SW480 (cell line): Measurements from ENCODE around the gene NOS3.
"Not testable (repeated sequence)": the region's sequence is repeated elsewhere in the genome, so short reads cannot be mapped to it uniquely, and the experiment has no call there.

Experiments
- DNase-seq: peaks from one replicate; pipeline ENCODE4 v3.0.0-alpha.2; 2016; ENCODE audit warnings: low spot score

NOS3 gene

DNA sequence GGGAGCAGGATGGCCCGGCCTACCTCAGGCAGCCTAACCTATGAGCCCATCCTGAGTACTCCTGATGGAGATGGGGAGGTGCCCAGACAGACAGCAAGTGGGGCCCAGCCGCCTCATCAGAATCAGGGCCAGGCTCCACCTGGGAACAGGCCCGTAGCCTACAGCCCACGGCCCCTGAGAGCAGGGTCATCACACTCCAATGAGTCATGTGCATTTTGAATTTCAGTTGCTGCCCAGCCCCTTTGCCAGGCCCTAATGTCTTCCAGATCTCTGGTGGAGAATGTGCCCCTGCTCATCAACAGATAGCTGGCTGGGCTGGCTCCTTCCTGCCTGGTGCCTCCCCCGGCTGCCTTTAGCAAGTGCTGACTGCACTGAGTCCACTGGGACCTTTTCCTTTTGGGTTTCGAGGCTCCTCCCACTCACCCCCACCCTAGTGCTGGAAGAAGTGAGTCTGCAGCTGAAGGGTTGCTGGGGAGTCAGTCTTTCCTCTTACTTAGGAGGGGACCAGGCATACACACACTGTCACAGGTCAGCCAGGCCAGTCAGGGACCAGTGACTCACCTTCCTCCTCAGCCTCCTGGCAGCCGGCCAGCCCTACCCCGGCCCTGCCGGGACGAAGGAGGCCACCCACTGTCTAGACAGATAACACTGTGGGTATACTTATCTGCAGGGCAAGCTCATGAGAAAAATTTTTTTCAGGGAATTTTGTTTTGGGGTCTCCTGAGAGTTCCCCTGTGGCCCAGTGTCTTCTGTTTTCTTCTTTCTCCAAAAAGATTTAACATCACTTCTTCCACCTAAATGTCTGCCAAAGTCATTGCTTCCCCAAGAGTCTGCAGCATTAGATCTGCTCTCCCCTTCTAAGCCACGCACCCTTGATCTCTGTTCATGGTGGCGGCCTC is 48.4 kb downstream of the NOS3 start:
- DNase-seq = peak; percentile 85

DNA sequence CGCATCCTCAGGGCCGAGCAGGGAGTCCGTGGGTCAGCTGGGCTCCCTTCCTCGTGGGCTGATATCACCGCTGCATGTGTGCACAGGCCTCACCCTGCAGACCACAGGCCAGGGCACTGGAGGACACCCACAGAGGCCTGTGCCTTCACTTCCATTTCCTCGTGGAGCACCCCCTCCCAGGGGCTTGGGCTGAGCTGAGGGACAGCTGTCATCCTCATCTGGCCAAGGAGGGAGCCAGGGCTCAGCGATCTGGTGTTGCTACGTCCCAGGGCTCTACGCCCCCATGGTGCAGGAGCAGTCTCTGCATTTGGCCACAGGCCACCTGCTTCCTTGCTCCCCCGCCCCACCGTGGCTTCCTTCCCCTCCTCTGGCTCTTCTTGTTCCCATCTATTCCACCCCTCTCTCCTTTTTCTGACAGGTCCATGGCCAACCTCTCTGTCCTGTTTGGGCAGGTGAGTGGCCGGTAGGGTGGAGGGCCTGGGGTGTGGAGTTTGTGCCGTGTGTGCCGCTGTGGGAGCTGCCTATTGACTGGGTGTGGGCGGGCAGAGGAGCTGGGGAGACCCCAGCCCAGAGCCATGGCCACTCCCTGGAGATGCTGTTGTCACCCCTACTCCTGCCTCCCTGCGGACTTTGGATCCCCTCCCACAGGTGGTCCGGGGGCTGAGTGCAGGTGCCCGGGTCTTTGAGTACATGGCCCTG is 49.2 kb downstream of the NOS3 start:
- DNase-seq = no peak

DNA sequence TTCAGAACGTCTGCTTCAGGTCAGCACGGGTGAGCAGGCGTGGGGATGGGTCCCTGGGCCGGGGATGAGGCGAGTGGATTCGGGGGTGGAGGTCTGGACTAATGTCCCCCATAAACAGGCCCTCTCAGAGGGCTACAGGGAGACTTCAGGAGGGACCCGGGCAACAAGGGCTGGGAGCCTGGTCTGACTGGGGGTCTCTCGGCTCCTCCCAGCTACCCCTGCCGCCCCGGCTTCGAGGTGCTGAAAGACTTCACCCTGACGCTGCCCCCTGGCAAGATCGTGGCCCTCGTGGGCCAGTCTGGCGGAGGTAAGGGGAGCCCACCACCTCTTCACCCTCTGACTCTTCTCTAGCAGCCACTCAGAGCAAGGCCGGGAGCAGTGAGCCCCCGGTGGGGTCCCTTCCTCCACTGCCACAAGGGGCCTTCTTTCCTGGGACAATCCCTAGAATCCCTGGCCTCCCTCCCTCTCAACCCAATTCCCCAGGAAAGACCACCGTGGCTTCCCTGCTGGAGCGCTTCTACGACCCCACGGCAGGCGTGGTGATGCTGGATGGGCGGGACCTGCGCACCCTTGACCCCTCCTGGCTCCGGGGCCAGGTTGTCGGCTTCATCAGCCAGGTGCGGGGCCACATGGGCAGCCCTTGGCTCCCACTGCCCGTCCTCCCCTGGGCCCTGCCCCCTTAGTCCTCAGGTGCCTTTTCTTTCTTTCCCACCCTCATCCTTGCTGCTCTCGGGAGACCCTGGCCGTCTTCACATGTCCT is 50.0 kb downstream of the NOS3 start:
- no peak for DNase-seq

DNA sequence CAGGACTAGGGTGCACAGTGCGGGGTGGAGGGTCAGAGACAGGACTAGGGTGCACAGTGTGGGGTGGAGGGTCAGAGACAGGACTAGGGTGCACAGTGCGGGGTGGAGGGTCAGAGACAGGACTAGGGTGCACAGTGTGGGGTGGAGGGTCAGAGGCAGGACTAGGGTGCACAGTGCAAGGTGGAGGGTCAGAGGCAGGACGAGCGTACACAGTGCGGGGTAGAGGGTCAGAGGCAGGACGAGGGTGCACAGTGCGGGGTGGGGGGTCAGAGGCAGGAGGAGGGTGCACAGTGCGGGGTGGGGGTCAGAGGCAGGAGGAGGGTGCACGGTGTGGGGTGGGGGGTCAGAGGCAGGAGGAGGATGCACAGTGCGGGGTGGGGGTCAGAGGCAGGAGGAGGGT is 52.6 kb downstream of the NOS3 start:
- not testable (repeated sequence) for DNase-seq

DNA sequence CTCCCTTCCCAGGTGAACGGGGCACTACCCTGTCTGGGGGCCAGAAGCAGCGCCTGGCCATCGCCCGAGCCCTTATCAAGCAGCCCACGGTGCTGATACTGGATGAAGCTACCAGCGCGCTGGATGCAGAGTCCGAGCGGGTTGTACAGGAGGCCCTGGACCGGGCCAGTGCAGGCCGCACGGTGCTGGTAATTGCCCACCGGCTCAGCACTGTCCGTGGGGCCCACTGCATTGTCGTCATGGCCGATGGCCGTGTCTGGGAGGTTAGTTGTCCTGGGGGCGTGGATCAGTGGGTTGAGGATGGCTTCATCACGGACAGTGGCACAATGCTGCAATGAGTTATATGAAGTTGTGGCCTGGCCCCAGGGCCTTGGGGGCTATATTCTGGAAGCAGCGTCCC is 53.1 kb downstream of the NOS3 start:
- DNase-seq = no peak

DNA sequence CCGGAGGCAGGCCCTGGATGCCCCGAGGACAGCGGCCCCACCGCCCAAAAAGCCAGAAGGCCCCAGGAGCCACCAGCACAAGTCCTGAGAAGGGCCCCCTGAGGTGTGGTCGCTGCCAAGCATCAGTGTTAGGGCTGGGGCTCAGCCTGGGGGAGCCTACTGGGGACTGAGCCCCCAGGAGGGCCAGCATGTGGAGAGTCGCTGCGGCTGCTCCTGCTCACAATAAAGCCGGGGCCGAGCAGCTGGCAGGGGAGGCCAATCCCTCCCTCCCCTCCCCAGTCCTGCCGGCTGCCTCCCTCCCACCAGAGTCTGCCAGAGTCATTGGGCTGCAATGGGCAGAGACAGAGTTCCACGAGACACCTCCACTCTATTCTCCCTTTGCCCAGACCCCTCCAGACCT is 54.4 kb downstream of the NOS3 start:
- DNase-seq = no peak

DNA sequence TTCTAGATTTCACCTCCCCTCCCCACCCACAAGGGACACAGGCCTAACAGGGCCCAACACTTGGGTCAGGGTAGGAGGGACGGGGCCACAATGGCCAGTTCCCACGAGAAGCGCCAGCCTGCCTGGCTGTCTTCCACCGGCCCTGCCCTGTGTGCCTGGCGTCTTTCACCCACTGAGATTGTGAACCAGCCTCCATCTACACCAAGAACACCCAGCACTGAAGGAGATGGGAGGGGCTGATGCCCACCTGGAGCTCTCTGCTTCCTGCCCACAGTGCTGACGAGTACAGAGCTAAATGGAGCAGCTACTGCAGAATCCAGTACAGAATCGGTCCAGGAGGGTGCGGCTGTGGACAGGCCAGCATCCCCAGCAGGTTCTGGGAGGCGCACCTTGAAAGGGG is 55.1 kb downstream of the NOS3 start:
- DNase-seq = no peak

DNA sequence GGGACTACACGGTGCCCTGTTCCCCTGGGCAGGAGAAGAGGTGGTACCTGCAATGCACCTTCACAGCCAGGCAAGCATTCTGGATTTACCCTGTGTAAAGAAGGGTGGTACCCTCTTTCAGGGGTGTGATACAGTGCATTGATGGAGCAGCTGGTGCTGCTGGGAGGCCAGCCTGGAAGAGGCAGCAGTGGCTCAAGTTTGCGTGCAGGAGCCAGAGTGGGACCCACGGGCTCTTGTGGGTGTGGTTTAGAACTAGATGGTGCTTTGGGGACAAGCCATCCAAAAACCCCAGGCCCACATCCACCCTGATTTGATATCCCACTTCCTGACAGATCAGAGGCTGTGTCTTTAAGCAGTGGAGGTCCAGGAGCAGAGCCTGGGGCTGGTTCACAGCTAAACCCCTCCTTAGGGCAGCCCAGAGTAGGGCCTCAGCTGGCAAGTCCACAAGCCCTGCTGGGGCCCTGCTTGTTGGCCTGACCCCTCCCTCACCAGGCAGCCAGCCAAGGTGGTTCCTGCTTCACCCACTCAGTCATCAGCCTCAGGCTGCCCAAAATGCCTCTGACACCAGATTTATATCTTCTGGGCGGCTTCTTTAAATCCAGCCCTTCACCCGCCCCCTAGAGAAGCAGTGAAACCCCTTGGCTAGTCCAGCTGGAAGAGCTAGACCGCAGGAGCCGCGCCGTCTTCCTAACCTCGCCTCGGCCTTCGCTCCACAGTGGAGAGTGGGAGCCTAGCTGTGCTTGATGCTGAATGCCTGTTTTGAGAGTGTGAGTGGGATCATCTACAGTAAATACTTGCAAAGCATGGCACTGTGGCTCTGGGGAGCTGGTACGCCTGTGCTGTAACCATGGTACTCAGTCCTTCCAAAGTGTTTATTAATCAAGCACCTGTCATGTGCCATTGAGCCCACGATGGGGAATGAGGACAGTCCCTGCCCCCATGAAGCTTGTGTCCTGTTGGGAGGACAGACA is 56.1 kb downstream of the NOS3 start:
- no peak for DNase-seq

DNA sequence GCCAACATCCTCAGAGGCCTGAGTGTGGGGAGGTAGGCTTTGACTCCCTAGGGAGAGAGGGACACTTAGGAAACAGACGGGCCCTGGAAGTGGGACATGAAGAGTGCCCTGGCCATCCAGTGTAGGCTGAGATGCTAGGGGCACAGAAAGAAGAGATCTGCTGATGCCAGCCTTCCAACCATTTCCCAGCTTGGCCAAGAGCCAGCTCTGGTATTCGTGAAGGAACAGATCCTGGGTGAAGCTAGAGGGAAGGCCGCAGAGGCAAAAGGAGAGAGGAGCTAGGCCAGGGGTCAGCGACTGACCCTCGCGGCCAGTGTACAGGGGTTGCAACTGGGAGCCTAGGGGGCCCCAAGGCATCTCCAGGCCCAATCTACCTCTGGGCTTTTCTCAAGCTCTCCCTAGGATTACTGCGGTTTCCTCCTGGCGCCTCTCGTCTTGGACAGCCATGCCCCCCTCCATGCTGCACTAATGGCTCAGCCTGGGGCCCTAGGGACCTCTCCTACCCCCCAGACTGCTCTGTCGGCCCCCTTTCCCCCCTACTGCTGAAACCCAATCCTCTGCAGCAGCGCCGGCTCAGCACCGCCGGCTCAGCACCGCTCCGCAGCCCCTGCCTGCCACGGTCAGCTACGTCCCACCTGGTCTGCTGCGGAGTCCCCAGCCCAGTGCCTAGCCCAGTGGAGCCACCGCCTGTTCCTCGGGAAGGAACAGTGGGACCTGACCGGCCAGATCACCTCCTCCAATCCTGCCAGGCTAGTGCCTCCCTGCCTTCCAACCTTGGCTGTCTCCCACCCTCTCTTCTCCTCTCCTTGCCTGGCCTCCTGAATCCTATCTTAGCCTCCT is 57.4 kb downstream of the NOS3 start, which contains the start of gene ASIC3:
TSS of gene ASIC3 (plus strand) at position 556 of the 840 bp plus-strand sequence. CDS start 355 bp downstream, outside the sequence.
- no peak for DNase-seq

DNA sequence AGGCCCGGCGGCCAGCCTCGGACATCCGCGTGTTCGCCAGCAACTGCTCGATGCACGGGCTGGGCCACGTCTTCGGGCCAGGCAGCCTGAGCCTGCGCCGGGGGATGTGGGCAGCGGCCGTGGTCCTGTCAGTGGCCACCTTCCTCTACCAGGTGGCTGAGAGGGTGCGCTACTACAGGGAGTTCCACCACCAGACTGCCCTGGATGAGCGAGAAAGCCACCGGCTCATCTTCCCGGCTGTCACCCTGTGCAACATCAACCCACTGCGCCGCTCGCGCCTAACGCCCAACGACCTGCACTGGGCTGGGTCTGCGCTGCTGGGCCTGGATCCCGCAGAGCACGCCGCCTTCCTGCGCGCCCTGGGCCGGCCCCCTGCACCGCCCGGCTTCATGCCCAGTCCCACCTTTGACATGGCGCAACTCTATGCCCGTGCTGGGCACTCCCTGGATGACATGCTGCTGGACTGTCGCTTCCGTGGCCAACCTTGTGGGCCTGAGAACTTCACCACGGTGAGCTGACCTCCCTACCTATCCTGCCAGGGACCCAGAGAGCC is 58.2 kb downstream of the NOS3 start:
- no peak for DNase-seq

DNA sequence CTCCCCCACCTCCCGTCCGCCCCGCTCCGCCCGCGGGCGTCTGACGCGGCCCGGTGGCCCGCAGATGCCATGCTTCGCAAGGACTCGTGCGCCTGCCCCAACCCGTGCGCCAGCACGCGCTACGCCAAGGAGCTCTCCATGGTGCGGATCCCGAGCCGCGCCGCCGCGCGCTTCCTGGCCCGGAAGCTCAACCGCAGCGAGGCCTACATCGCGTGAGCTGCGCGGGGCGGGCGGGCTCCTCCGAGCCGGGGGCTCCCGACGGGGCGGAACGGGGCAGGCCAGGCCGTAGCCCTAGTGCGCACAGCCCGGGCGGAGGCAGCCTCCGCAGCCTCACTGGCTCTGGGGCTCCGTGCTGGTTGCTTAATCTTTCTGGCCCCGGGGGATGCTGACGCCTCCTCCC is 60.3 kb downstream of the NOS3 start:
- DNase-seq = no peak

DNA sequence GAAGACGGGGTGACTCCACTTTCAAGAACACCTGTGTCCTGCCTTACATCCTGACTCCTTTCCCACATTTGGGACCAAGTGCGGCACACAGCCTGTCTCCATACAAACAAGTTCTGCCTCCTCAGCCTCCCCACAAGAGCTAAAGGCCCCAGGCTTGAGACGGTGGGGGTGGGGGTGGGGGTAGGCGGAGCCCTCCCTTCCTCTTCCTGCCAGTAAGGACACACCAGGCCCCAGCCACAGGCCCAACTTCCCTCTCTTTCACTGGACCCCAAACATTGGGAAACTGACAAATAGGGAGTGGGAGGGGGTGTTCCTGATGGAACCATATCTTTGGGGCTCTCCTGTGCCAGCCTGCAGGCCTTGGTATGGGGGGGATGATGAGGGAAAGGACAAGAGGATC is 62.3 kb downstream of the NOS3 start:
- DNase-seq = no peak

DNA sequence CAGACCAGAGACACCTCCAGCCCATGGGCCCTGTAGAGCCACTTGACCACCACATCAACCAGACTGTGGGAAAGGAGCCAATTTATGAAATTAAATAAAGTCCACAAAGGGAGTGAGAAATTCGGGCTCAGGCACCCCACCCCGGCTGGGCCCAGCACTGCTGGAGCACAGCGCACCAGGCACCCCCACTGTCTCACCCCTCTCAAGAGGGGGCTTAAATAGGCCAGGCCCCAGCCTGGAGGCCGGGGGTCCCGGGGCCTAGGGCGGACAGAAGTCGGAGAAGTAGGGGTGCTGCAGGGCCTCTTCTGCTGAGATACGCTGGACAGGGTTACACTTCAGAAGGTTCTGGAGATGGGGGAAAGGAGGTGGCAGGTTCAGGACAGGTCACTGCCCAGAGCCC is 62.9 kb downstream of the NOS3 start:
- no peak for DNase-seq

DNA sequence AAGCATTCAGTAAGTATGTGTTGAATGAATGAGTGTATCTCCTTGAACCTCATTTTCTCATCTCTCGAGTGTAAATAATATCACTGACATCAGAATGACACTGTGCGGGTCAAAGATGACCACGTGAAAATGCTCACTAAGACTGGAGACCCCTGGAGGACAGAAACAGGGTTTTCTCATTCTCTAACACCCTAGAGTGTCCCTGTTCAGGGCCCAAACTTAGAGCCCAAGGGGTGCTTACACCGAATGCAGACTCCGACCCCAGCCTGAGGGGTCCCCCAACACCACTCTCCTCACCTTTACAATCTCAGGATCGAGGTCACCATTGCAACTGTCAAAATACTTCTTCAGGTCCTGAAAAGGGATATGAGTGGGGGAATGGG is 65.5 kb downstream of the NOS3 start:
- DNase-seq = no peak

DNA sequence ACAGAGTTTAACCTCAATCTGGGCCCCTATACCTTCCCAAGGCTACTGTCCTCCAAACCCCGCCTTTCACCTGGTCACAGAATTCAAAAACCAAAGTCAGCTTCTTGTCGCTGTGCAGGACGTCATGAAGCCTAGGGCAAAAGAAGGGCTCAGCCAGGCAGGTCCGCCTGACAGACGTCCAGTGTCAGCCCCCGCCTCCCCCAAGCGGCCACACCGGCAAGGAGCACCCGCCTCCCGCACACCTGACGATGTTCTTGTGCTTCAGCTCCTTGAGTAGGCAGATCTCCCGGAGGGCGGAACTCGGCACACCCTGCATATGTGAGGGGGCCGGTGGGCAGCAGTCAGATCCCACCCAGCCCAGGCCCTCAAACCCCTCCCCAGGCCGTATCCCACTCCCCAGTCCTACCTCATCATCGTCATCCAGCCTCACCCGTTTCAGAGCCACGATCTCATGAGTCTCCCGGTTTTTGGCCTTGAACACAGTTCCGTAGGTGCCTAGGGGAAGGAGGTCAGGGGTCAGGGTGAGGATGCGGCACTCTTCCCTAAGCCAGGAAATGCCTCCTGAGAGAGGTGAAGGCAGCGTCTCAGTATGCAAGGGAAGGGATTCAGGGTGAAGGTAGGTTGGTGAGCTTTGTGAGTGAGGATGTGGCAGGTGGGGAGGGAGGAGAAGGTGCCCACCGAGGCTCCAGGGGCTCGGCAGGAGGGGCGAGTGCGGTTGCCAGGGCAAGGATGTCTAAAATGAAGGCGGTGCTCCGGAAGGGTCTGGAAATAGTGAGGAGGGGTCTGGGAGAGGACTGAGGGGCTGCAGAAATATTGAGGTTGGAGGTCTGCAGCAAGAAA is 66.1 kb downstream of the NOS3 start:
- DNase-seq = no peak

DNA sequence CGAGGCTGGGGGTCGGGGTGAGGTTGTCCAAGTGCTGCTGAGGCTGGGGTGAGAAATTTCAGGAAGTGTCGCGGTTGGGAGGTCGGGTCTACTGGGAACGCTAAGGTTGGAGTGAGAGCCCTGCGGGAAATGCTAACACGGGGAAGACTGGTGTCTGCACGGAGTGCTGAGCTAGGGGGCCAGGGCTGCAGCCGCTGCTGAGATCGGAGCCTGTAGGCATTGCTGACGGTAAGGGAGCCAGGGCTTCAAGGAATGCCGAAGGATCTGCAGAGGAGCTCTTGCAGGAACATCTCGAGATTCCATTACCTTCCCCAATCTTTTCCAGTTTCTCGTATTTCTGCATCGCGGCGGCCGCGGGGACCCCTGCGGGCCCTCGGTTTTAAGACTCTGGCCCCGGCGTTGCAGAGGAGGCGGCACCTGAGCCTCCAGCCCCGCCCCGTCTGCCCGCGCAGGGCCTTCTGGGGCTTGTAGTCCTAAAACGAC is 66.7 kb downstream of the NOS3 start, which contains the start of gene CDK5:
TSS of gene CDK5 (minus strand) at position 392 of the 483 bp plus-strand sequence. CDS start at position 343, 49 bp downstream.
- DNase-seq = peak; percentile 46

DNA sequence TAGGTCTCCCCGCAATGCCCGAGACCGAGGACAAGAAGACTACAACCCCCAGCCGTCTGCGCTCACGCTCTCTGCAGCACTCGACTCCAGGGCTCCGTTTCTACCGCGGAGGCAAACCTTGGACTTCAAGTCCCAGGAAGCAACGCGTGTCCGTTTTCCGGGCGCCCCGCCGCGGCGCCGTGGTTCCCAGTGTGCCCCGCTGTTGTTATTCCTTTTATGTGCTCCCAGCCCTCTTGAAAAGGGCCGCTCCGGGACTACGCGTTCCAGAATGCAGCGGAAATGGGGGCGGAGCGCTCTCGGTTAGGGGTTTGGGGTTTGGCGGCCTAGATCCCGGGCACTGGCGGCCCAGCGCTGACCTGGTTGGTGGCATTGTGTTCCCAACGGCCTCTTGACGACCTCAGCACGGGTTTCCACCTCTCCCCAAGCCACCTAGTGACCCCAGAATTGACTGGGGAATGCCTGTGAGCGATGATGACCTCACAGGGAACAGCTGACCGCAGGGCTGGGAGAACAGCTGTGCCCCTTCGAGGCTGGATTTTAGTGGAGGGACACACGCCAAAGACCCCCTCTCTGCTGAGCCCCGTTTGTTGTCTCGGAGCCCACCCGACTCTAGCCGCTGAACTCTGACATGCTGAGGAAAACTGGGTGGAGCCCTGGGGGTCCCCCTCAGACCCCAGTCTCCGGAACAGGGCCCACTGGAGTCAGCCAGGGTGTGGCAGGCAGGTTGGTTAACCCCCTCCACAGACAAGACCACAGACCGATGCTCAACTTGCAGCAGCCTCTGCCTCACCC is 67.4 kb downstream of the NOS3 start:
- peak; percentile 99 for DNase-seq

DNA sequence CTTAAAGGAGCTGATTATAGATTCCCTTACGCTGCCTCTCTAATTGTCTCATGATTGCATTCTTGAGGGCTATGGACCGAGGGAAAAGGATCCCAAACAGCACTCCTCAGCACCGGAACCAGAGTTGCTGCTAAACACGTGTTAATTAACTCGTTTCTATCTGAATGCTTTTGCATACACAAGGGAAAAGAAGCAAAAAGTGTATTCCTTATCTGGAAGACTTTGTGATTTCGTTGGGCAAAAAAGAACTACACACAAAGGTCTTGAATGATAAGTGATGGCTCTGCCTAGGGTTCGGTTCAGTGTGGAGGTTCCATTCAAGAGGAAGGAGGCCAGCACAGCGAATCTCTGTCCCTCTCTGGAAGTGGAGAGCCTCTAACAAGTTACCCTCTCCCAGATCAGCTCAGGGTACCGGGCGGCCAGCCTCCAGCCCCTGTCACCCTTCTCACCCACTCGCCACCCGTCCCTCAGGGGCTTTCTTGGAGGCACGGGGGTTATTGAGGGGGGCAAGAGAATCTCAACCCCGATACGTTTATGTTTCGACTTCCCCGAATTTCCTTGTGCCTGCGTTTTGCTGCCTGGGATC is 68.1 kb downstream of the NOS3 start:
- DNase-seq = peak; percentile 31
